Right lobe of liver (tissue), 6 donors: ENCODE measurements around the gene PRR15. TPM values are rescaled to one million over a fixed set of nuclear protein-coding genes. Genes with fewer than 3 reads are reported as not detected.

Experiments
- ATAC-seq, 4 donors: fragments of 200-7000 bp; cut with Tn5 transposase; one replicate each; pipeline ENCODE4 v1.9.1; 2020; ENCODE audit warnings: mild to moderate bottlenecking in 4 of 4, moderate library complexity in 4 of 4
- DNase-seq, 3 donors: peaks; one replicate each; pipeline ENCODE4 v3.0.0-alpha.2; 2020
- H3K27ac ChIP-seq, 3 donors: fragments of 200-600 bp; one replicate each; pipeline ENCODE4 v1.8.0; 2022
- H3K27me3 ChIP-seq, 2 donors: fragments of 200-600 bp; one replicate each; pipeline ENCODE4 v1.8.0; 2022
- H3K36me3 ChIP-seq, 4 donors: fragments of 200-600 bp; sonication (generic) in 1 of 4; one replicate each; pipeline versions ENCODE4 v1.5.1 to v1.8.0; 2017 to 2022; ENCODE audit warnings: control low read depth in 1 of 4
- H3K4me1 ChIP-seq, 4 donors: fragments of 200-600 bp; sonication (generic) in 1 of 4; one replicate each; pipeline versions ENCODE4 v1.5.1 to v1.8.0; 2017 to 2022; ENCODE audit warnings: control low read depth in 1 of 4
- H3K4me3 ChIP-seq, 3 donors: fragments of 200-600 bp; one replicate each; pipeline ENCODE4 v1.8.0; 2022
- H3K9me3 ChIP-seq, 4 donors: fragments of 200-600 bp; sonication (generic) in 1 of 4; one replicate each; pipeline versions ENCODE4 v1.5.1 to v1.8.0; 2017 to 2022; ENCODE audit warnings: control low read depth in 1 of 4
- POLR2A ChIP-seq: fragments of 450-650 bp; IDR thresholded peaks from one replicate; pipeline ENCODE4 v1.6.1; 2017; ENCODE audit warnings: antibody characterized with exemption, mild to moderate bottlenecking
- WGBS: methylation state at CpG from one replicate; pipeline ENCODE4 v1.1.6; 2018; ENCODE audit warnings: low coverage, low lambda C conversion rate; ENCODE audit not compliant: insufficient coverage; ENCODE audit errors: missing lambda C conversion rate; 5-methylcytosine and 5-hydroxymethylcytosine counted together
- intact Hi-C, 2 donors: fragments of 100-400 bp; cut with DNase I; formaldehyde crosslinking; loops; one replicate each; pipeline versions ENCODE4 v1.11.2 to v1.14.1; 2022
- total RNA-seq, 6 experiments: library from RNA; depleted of rRNA in 2 of 6; stranded (reverse); fragments of >200 nt in 2 of 6; fragmentation: NEBNext Ultra II Directional in 3 of 6; extraction: Animal tissue kit (Norgen Biotek cat#: 25700) in 3 of 6; gene quantifications; one replicate each; pipeline versions ENCODE4 v1.1.0 to v1.2.4, GENCODE V29; 2016 to 2023
- TF ChIP-seq, protein P1 (sequence below), 4 donors: fragments of 200-600 bp in 3 of 4; fragments of 450-650 bp in 1 of 4; IDR thresholded peaks; one replicate each; pipeline versions ENCODE4 v1.5.1 to v1.8.0; 2016 to 2022; ENCODE audit warnings: antibody characterized with exemption in 4 of 4, mild to moderate bottlenecking in 2 of 4
- donor health status: DM: no; HTN: yes; CAD: no.
- donor health status: DM: no; HTN: no; CAD: no.
- donor health status: DM: no; HTN: no; CAD: no.
- donor health status: DM: no; HTN: yes; CAD: no.
- donor health status: DM: no; HTN: yes; CAD: no.

Gene PRR15
- total RNA-seq, 6 experiments from 2014 or later, result 0.18 to 1.3 (median 0.42) TPM; not detected in 3

DNA sequence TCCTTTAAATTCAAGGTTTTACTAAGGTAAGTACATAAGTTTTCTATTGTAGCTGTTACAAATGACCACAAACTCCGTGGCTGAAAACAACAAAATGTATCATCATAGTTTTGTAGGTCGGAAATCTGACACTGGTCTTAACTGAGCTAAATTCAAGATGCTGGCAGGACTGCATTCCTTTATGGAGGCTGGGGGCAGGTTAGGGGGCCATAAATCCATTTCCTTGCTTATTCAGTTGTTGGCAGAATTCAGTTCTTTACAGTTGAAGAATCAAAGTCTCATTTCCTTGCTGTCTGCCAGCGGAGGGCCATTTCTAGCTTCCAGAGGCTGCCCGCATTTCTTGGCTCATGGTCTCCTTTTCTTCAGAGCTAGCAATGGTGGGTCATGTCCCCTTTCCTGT is 11.2 kb upstream of the PRR15 start:
- intact Hi-C loops, result no loop called here
- TF ChIP-seq, protein P1, sequence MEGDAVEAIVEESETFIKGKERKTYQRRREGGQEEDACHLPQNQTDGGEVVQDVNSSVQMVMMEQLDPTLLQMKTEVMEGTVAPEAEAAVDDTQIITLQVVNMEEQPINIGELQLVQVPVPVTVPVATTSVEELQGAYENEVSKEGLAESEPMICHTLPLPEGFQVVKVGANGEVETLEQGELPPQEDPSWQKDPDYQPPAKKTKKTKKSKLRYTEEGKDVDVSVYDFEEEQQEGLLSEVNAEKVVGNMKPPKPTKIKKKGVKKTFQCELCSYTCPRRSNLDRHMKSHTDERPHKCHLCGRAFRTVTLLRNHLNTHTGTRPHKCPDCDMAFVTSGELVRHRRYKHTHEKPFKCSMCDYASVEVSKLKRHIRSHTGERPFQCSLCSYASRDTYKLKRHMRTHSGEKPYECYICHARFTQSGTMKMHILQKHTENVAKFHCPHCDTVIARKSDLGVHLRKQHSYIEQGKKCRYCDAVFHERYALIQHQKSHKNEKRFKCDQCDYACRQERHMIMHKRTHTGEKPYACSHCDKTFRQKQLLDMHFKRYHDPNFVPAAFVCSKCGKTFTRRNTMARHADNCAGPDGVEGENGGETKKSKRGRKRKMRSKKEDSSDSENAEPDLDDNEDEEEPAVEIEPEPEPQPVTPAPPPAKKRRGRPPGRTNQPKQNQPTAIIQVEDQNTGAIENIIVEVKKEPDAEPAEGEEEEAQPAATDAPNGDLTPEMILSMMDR (IDR thresholded peaks at IDR 0.05), result no peak
- TF ChIP-seq POLR2A, result no peak
- no peak overlapping the region for H3K27ac ChIP-seq
- H3K27me3 ChIP-seq, result no peaks in the 10 kb centered on the region
- ATAC-seq (no peak), DNase-seq (no peak)
- H3K36me3 ChIP-seq, result no peaks in the 10 kb centered on the region
- H3K4me3 ChIP-seq, result no peak overlapping the region
- WGBS, result 86% methylated on average over 4 of the region's 4 CpGs
- H3K9me3 ChIP-seq, result no peaks in the 10 kb centered on the region
- H3K4me1 ChIP-seq, result no peaks in the 10 kb centered on the region

DNA sequence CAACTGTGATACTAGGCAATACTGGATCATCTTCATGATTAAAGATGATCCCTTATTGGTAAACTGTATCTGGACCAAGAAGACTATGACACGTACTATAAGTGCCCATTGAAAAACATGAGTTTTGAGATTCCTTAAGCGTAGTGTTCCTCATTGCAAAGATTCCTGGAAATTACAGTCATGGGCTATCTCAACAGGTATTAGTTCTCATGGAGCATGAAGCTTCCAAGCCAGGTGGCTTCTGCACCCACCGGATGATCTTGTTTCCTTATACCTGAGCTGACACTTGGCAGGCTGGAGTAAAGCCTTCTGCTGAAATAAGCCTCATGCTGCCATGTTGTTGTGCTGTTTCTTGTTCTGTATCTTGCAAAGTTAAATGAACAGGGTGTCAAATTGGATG is 8.6 kb upstream of the PRR15 start:
- Histone ChIP-seq H3K4me1 (no peaks in the 10 kb centered on the region), H3K4me3 (no peak overlapping the region), H3K36me3 (no peaks in the 10 kb centered on the region), H3K27me3 (no peaks in the 10 kb centered on the region), H3K9me3 (no peaks in the 10 kb centered on the region), H3K27ac (no peak overlapping the region)
- TF ChIP-seq POLR2A, result no peak
- TF ChIP-seq, protein P1 (IDR thresholded peaks at IDR 0.05), result no peak
- ATAC-seq (no peak), DNase-seq (no peak)
- 83% methylated on average over 3 of the region's 3 CpGs for WGBS
- intact Hi-C loops, result no loop called here

DNA sequence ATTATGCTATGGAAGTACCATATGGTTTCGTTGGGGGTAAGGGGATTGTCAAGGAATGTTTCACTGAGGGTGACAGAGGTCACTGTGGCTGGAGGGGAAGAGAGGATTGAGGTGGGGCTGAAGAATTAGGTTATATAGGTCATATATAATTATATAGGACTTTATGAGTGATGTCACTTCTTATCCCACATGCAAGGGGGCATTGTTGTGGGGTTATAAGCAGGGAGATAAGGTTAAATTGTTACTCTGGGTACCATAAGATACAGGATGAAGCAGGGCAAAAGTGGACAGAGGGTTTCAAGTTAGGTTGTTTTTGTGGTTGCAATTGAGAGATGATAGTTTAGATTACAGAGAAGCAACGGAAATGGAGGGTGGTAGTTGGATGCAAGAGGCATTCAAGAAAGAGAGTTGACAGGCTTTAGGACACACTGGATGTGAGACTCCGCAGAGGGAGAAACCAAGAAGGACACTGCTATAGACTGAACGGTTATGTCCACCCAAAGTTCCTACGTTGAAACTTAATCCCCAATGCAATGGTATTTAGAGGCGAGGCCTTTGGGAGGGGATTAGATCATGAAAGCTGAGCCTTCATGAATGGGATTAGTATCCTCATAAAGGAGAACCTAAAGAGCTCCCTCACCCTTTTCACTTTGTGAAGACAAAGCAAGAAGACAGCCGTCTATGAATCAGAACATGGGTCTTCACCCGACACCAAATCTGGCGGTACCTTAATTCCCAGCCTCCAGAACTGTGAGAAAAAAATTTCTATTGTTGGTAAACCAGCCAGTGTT is 7.0 kb upstream of the PRR15 start:
- Histone ChIP-seq H3K27ac (no peak overlapping the region), H3K27me3 (no peaks in the 10 kb centered on the region), H3K9me3 (no peaks in the 10 kb centered on the region), H3K4me3 (no peak overlapping the region), H3K36me3 (no peaks in the 10 kb centered on the region), H3K4me1 (no peaks in the 10 kb centered on the region)
- intact Hi-C loops, result no loop called here
- 73% methylated on average over 6 of the region's 9 CpGs for WGBS
- DNase-seq (no peak), ATAC-seq (no peak)
- TF ChIP-seq, protein P1 (IDR thresholded peaks at IDR 0.05), result no peak
- no peak for TF ChIP-seq POLR2A

DNA sequence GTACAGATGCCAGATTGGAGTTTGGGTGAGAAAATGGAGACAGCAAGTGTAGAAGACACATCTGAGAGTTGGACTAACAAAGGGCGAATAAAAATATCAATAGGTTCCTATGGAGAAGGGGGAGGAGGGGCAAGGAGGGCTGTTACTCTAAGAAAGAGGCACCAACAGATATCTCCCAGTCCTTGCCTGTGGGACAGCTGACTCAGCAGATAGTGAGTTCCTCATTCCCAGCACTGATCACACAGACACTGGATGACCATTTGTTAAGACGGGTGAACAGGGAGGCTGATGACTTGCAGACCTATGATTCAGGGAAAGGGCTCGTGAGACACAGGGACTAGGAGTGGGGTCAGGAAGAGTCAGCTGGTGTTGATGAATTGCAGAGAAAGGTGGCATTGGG is 5.7 kb upstream of the PRR15 start:
- TF ChIP-seq POLR2A, result no peak
- TF ChIP-seq, protein P1 (IDR thresholded peaks at IDR 0.05), result no peak
- no peaks in the 10 kb centered on the region for H3K27me3 ChIP-seq
- H3K4me1 ChIP-seq, result peaks cover 0 to 1% (median 0%) of the 10 kb centered on the region in 4 donors
- ATAC-seq (peak in 3 of 4 donors; percentile 32 to 49 (median 42)), DNase-seq (no peak)
- intact Hi-C loops, result no loop called here
- no peak overlapping the region for H3K4me3 ChIP-seq
- no peaks in the 10 kb centered on the region for H3K9me3 ChIP-seq
- 50% methylated on average over 3 of the region's 3 CpGs for WGBS
- H3K27ac ChIP-seq, result no peak overlapping the region
- no peaks in the 10 kb centered on the region for H3K36me3 ChIP-seq
